ENCODE results near the gene SPRY2.

The SPRY2 gene

DNA sequence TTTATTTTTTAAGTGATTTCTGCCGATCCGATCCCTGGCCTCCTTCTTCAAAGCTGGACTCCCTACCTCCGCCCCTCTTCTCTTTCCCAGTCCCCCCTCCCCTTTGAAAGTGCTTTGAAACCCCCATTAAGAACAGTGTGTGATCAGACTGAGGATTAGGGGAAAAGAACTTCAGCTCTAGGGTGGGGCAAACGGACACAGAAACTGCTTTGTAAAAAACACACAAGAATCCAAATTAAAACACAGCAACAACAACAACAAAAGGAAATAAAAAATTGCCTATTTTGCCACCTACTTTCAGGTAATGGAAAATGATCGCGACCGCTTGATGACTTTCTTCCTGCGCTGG, 1.4 kb downstream of the SPRY2 start (continued):
- TF ChIP-seq, protein P1, sequence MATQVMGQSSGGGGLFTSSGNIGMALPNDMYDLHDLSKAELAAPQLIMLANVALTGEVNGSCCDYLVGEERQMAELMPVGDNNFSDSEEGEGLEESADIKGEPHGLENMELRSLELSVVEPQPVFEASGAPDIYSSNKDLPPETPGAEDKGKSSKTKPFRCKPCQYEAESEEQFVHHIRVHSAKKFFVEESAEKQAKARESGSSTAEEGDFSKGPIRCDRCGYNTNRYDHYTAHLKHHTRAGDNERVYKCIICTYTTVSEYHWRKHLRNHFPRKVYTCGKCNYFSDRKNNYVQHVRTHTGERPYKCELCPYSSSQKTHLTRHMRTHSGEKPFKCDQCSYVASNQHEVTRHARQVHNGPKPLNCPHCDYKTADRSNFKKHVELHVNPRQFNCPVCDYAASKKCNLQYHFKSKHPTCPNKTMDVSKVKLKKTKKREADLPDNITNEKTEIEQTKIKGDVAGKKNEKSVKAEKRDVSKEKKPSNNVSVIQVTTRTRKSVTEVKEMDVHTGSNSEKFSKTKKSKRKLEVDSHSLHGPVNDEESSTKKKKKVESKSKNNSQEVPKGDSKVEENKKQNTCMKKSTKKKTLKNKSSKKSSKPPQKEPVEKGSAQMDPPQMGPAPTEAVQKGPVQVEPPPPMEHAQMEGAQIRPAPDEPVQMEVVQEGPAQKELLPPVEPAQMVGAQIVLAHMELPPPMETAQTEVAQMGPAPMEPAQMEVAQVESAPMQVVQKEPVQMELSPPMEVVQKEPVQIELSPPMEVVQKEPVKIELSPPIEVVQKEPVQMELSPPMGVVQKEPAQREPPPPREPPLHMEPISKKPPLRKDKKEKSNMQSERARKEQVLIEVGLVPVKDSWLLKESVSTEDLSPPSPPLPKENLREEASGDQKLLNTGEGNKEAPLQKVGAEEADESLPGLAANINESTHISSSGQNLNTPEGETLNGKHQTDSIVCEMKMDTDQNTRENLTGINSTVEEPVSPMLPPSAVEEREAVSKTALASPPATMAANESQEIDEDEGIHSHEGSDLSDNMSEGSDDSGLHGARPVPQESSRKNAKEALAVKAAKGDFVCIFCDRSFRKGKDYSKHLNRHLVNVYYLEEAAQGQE (tag by site-specific recombination; IDR thresholded peaks at IDR 0.05), result no peak
- TF ChIP-seq, protein P2, sequence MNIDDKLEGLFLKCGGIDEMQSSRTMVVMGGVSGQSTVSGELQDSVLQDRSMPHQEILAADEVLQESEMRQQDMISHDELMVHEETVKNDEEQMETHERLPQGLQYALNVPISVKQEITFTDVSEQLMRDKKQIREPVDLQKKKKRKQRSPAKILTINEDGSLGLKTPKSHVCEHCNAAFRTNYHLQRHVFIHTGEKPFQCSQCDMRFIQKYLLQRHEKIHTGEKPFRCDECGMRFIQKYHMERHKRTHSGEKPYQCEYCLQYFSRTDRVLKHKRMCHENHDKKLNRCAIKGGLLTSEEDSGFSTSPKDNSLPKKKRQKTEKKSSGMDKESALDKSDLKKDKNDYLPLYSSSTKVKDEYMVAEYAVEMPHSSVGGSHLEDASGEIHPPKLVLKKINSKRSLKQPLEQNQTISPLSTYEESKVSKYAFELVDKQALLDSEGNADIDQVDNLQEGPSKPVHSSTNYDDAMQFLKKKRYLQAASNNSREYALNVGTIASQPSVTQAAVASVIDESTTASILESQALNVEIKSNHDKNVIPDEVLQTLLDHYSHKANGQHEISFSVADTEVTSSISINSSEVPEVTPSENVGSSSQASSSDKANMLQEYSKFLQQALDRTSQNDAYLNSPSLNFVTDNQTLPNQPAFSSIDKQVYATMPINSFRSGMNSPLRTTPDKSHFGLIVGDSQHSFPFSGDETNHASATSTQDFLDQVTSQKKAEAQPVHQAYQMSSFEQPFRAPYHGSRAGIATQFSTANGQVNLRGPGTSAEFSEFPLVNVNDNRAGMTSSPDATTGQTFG (tag by site-specific recombination; IDR thresholded peaks at IDR 0.05; ENCODE audit: borderline replicate concordance), result no peak
- TF ChIP-seq ZNF16 (tag by site-specific recombination; IDR thresholded peaks at IDR 0.05; ENCODE audit: low read depth), result no peak
- TF ChIP-seq, protein P3, sequence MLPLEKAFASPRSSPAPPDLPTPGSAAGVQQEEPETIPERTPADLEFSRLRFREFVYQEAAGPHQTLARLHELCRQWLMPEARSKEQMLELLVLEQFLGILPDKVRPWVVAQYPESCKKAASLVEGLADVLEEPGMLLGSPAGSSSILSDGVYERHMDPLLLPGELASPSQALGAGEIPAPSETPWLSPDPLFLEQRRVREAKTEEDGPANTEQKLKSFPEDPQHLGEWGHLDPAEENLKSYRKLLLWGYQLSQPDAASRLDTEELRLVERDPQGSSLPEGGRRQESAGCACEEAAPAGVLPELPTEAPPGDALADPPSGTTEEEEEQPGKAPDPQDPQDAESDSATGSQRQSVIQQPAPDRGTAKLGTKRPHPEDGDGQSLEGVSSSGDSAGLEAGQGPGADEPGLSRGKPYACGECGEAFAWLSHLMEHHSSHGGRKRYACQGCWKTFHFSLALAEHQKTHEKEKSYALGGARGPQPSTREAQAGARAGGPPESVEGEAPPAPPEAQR (tag by site-specific recombination; IDR thresholded peaks at IDR 0.05), result no peak
- TF ChIP-seq ZNF707 (tag by site-specific recombination; IDR thresholded peaks at IDR 0.05), result no peak
- TF ChIP-seq, protein P4, sequence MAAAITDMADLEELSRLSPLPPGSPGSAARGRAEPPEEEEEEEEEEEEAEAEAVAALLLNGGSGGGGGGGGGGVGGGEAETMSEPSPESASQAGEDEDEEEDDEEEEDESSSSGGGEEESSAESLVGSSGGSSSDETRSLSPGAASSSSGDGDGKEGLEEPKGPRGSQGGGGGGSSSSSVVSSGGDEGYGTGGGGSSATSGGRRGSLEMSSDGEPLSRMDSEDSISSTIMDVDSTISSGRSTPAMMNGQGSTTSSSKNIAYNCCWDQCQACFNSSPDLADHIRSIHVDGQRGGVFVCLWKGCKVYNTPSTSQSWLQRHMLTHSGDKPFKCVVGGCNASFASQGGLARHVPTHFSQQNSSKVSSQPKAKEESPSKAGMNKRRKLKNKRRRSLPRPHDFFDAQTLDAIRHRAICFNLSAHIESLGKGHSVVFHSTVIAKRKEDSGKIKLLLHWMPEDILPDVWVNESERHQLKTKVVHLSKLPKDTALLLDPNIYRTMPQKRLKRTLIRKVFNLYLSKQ (tag by site-specific recombination; IDR thresholded peaks at IDR 0.05; ENCODE audit: borderline replicate concordance), result no peak
- no peak for TF ChIP-seq KLF1 (tag by site-specific recombination; IDR thresholded peaks at IDR 0.05)

DNA sequence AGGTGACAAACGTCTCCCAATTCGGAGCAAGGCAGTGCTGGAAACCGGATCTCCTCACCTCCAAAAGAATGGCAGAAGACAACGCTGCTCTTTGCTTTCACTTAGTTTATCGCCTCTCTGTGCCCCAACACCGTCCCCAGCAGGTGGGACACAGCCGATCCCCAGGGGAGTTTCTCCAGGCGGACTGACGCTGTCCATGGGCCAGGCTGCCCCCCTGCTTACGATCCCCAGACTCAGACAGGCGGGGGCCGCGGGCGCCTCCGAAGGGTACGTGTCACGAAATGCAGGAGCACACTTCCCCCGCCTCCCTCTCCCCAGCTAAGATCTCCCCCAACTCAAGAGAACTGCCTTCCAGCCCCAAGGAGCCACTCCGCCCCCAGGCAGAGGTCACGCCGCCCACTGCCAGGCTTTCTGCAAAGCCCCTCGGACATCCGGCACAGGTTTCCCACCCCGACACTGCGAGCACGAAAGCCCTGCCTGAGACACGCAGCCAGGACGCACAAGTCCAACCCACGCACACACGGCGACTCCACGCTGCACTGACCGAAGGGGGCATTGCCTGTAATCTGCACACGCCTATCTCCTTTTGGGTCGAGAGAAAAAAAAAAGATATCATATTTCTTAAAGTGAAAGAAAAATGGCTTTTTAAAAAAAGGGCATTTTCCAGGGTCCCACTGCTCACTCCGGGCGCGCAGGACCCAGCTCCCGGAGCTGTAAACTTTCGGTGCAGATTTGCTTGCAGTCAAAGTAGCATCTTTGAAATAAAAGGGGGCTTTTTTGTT, 2.0 kb downstream of the SPRY2 start:
- H3K4me3 ChIP-seq (ENCODE audit: low read depth, low read length), result peak overlapping the region; percentile 98
- CTCF ChIA-PET, result interaction anchor here (0.6 to 1.1 kb wide), 3 partner anchors 80 to 708 kb away, joined by 3 read pairs; no protein-coding TSS in a partner anchor
- POLR2A ChIA-PET, result interaction anchor here (0.6 to 1.4 kb wide), 2 partner anchors 206 to 222 kb away, joined by 3 to 5 read pairs; no protein-coding TSS in a partner anchor
- TF ChIP-seq, protein P5, sequence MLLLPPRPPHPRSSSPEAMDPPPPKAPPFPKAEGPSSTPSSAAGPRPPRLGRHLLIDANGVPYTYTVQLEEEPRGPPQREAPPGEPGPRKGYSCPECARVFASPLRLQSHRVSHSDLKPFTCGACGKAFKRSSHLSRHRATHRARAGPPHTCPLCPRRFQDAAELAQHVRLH (tag by site-specific recombination; IDR thresholded peaks at IDR 0.05), result no peak
- TF ChIP-seq ZNF585B (tag by site-specific recombination; IDR thresholded peaks at IDR 0.05), result no peak
- TF ChIP-seq ZNF610 (tag by site-specific recombination; IDR thresholded peaks at IDR 0.05; ENCODE audit: borderline replicate concordance), result no peak
- TF ChIP-seq ZNF37A (tag by site-specific recombination; IDR thresholded peaks at IDR 0.05), result peak; percentile 72; the same call in 1 of the 2 replicates
- TF ChIP-seq KLF7 (tag by site-specific recombination; IDR thresholded peaks at IDR 0.05; ENCODE audit: borderline replicate concordance), result no peak
- TF ChIP-seq, protein P6, sequence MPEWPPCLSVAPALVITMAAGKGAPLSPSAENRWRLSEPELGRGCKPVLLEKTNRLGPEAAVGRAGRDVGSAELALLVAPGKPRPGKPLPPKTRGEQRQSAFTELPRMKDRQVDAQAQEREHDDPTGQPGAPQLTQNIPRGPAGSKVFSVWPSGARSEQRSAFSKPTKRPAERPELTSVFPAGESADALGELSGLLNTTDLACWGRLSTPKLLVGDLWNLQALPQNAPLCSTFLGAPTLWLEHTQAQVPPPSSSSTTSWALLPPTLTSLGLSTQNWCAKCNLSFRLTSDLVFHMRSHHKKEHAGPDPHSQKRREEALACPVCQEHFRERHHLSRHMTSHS (tag by site-specific recombination; IDR thresholded peaks at IDR 0.05), result no peak
- TF ChIP-seq ZNF544 (tag by site-specific recombination; IDR thresholded peaks at IDR 0.05), result no peak
- no peak for TF ChIP-seq ZNF701 (tag by site-specific recombination; IDR thresholded peaks at IDR 0.05)
- peak; percentile 74 for TF ChIP-seq SP2 (tag by site-specific recombination; IDR thresholded peaks at IDR 0.05)
- TF ChIP-seq ZNF324 (tag by site-specific recombination; IDR thresholded peaks at IDR 0.05), result no peak
- TF ChIP-seq ZNF664 (tag by site-specific recombination; IDR thresholded peaks at IDR 0.05), result no peak
- TF ChIP-seq, protein P7, sequence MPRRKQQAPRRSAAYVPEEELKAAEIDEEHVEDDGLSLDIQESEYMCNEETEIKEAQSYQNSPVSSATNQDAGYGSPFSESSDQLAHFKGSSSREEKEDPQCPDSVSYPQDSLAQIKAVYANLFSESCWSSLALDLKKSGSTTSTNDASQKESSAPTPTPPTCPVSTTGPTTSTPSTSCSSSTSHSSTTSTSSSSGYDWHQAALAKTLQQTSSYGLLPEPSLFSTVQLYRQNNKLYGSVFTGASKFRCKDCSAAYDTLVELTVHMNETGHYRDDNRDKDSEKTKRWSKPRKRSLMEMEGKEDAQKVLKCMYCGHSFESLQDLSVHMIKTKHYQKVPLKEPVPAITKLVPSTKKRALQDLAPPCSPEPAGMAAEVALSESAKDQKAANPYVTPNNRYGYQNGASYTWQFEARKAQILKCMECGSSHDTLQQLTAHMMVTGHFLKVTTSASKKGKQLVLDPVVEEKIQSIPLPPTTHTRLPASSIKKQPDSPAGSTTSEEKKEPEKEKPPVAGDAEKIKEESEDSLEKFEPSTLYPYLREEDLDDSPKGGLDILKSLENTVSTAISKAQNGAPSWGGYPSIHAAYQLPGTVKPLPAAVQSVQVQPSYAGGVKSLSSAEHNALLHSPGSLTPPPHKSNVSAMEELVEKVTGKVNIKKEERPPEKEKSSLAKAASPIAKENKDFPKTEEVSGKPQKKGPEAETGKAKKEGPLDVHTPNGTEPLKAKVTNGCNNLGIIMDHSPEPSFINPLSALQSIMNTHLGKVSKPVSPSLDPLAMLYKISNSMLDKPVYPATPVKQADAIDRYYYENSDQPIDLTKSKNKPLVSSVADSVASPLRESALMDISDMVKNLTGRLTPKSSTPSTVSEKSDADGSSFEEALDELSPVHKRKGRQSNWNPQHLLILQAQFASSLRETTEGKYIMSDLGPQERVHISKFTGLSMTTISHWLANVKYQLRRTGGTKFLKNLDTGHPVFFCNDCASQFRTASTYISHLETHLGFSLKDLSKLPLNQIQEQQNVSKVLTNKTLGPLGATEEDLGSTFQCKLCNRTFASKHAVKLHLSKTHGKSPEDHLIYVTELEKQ (tag by site-specific recombination; IDR thresholded peaks at IDR 0.05; ENCODE audit: borderline replicate concordance), result no peak
- peak; percentile 95 for TF ChIP-seq GLIS1 (tag by site-specific recombination; IDR thresholded peaks at IDR 0.05)
- TF ChIP-seq ZBTB8A (tag by site-specific recombination; IDR thresholded peaks at IDR 0.05), result peak; percentile 92
- TF ChIP-seq ZNF146 (tag by site-specific recombination; IDR thresholded peaks at IDR 0.05), result no peak

More for the DNA sequence above, 2.0 kb downstream of the SPRY2 start:
- H3K36me3 ChIP-seq (ENCODE audit: control insufficient read depth in 2 of 2, insufficient read depth in 1 of 2, low read length in 2 of 2), result peaks cover 0 to 28% of the 10 kb centered on the region in 2 experiments; a peak in 2 of 3 replicates
- no peaks in the 10 kb centered on the region for H3K4me1 ChIP-seq (ENCODE audit: control insufficient read depth, insufficient read depth, low read length)
- no peaks in the 10 kb centered on the region for H3K9me3 ChIP-seq (ENCODE audit: control insufficient read depth, insufficient read depth, low read depth, low read length)
- H3K27ac ChIP-seq (ENCODE audit: extremely low read depth, low read depth, low read length), result peak overlapping the region; percentile 96
